H9 (cell line): Measurements from ENCODE around the gene GGCX. TPM values are rescaled to one million over a fixed set of nuclear protein-coding genes. Genes with fewer than 3 reads are reported as not detected.

ENCODE experiments used
- DNase-seq: peaks from one replicate; pipeline ENCODE4 v3.0.0-alpha.2; 2017
- H2AFZ ChIP-seq: one replicate; pipeline ENCODE4 v1.6.1; 2013; ENCODE audit warnings: mild to moderate bottlenecking, low read length, control low read depth, moderate library complexity
- H2AK5ac ChIP-seq: 2 replicates; pipeline ENCODE4 v1.6.1; 2013; ENCODE audit warnings: low read length, control low read depth, mixed read lengths; ENCODE audit not compliant: insufficient read length
- H2BK120ac ChIP-seq: one replicate; pipeline ENCODE4 v1.6.1; 2013; ENCODE audit warnings: low read depth, mild to moderate bottlenecking, low read length, control low read depth, inconsistent platforms; ENCODE audit not compliant: poor library complexity, severe bottlenecking
- H2BK12ac ChIP-seq: 2 replicates; pipeline ENCODE4 v1.6.1; 2013; ENCODE audit warnings: low read length, control low read depth, mixed read lengths, low read depth; ENCODE audit not compliant: insufficient read length
- H2BK15ac ChIP-seq: 2 replicates; pipeline ENCODE4 v1.6.1; 2013; ENCODE audit warnings: low read depth, low read length, control low read depth
- H2BK20ac ChIP-seq: one replicate; pipeline ENCODE4 v1.6.1; 2013; ENCODE audit warnings: low read depth, mild to moderate bottlenecking, low read length, control low read depth, inconsistent platforms; ENCODE audit not compliant: poor library complexity, severe bottlenecking
- H2BK5ac ChIP-seq: 2 replicates; pipeline ENCODE4 v1.6.1; 2013; ENCODE audit warnings: low read length, control low read depth, mixed read lengths; ENCODE audit not compliant: insufficient read length
- H3K14ac ChIP-seq: 2 replicates; pipeline ENCODE4 v1.6.1; 2013; ENCODE audit warnings: low read length, control low read depth; ENCODE audit not compliant: insufficient read depth
- H3K18ac ChIP-seq: 2 replicates; pipeline ENCODE4 v1.6.1; 2013; ENCODE audit warnings: low read depth, mild to moderate bottlenecking, mixed read lengths, low read length, control low read depth; ENCODE audit not compliant: insufficient read length
- H3K23ac ChIP-seq: 2 replicates; pipeline ENCODE4 v1.6.1; 2013; ENCODE audit warnings: low read length, control low read depth, mixed read lengths, low read depth; ENCODE audit not compliant: insufficient read length
- H3K23me2 ChIP-seq: 2 replicates; pipeline ENCODE4 v1.6.1; 2013; ENCODE audit warnings: low read depth, mild to moderate bottlenecking, mixed read lengths, low read length, control low read depth; ENCODE audit not compliant: insufficient read length, poor library complexity, severe bottlenecking
- H3K27ac ChIP-seq: 2 replicates; pipeline ENCODE4 v1.5.1; 2013; ENCODE audit warnings: low read length, control low read depth, mixed read lengths, low read depth; ENCODE audit not compliant: insufficient read length
- H3K27me3 ChIP-seq: 2 replicates; pipeline ENCODE4 v1.6.1; 2013; ENCODE audit warnings: low read length, control low read depth, inconsistent platforms; ENCODE audit not compliant: insufficient read depth
- H3K4ac ChIP-seq: 2 replicates; pipeline ENCODE4 v1.6.1; 2013; ENCODE audit warnings: low read depth, mild to moderate bottlenecking, control low read depth, inconsistent platforms, low read length, moderate library complexity
- H3K4me1 ChIP-seq: 2 replicates; pipeline ENCODE4 v1.6.1; 2013; ENCODE audit warnings: low read length, control low read depth, inconsistent platforms; ENCODE audit not compliant: insufficient read depth
- H3K4me2 ChIP-seq: 2 replicates; pipeline ENCODE4 v1.6.1; 2013; ENCODE audit warnings: low read length, control low read depth, mixed read lengths; ENCODE audit not compliant: insufficient read length, insufficient read depth
- H3K56ac ChIP-seq: 2 replicates; pipeline ENCODE4 v1.6.1; 2013; ENCODE audit warnings: low read depth, mild to moderate bottlenecking, mixed read lengths, low read length, control low read depth; ENCODE audit not compliant: insufficient read length
- H3K79me1 ChIP-seq: 2 replicates; pipeline ENCODE4 v1.6.1; 2013; ENCODE audit warnings: low read depth, mild to moderate bottlenecking, moderate library complexity, low read length, control low read depth, inconsistent platforms; ENCODE audit not compliant: insufficient read depth, poor library complexity, severe bottlenecking
- H3K79me2 ChIP-seq: 2 replicates; pipeline ENCODE4 v1.6.1; 2013; ENCODE audit warnings: low read length, control low read depth, inconsistent platforms; ENCODE audit not compliant: insufficient read depth
- H3K9ac ChIP-seq: 2 replicates; pipeline ENCODE4 v1.6.1; 2013; ENCODE audit warnings: low read length, control low read depth, mixed read lengths; ENCODE audit not compliant: insufficient read length; ENCODE audit errors: extremely low read depth
- H3K9me3 ChIP-seq: one replicate; pipeline ENCODE4 v1.6.1; 2013; ENCODE audit warnings: low read depth, low read length, inconsistent platforms; ENCODE audit not compliant: control insufficient read depth
- H3T11ph ChIP-seq: one replicate; pipeline ENCODE4 v1.6.1; 2013; ENCODE audit warnings: mild to moderate bottlenecking, low read length, control low read depth, inconsistent platforms
- H4K20me1 ChIP-seq: one replicate; pipeline ENCODE4 v1.6.1; 2013; ENCODE audit not compliant: control insufficient read depth, insufficient read length, insufficient read depth
- H4K5ac ChIP-seq: 2 replicates; pipeline ENCODE4 v1.6.1; 2013; ENCODE audit warnings: low read depth, mild to moderate bottlenecking, mixed read lengths, low read length, control low read depth; ENCODE audit not compliant: insufficient read length
- H4K8ac ChIP-seq: replicated peaks from 2 replicates; pipeline ENCODE4 v1.6.1; 2013; ENCODE audit warnings: low read length, control low read depth, mixed read lengths, low read depth; ENCODE audit not compliant: insufficient read length
- H4K91ac ChIP-seq: 2 replicates; pipeline ENCODE4 v1.6.1; 2013; ENCODE audit warnings: low read depth, mild to moderate bottlenecking, moderate library complexity, mixed read lengths, low read length, control low read depth; ENCODE audit not compliant: insufficient read length
- H3K27ac Mint-ChIP-seq, 3 experiments: 2 replicates in 2 of 3; 3 replicates in 1 of 3; pipeline ENCODE4 v1.8.0; 2020 to 2021; ENCODE audit warnings: mixed read lengths in 3 of 3, mild to moderate bottlenecking in 1 of 3, moderate library complexity in 1 of 3
- H3K27me3 Mint-ChIP-seq: 2 replicates; pipeline ENCODE4 v1.8.0; 2021; ENCODE audit warnings: low read depth, mild to moderate bottlenecking, moderate library complexity, mixed read lengths
- H3K36me3 Mint-ChIP-seq, 3 experiments: 2 replicates in 2 of 3; 3 replicates in 1 of 3; pipeline ENCODE4 v1.8.0; 2020 to 2021; ENCODE audit warnings: low read depth in 3 of 3, mixed read lengths in 3 of 3; ENCODE audit not compliant: insufficient read depth in 1 of 3
- H3K4me1 Mint-ChIP-seq, 2 experiments: 2 replicates each; pipeline ENCODE4 v1.8.0; 2020; ENCODE audit warnings: mixed read lengths in 2 of 2
- H3K4me3 Mint-ChIP-seq, 2 experiments: 2 replicates in 1 of 2; 3 replicates in 1 of 2; pipeline ENCODE4 v1.8.0; 2020 to 2021; ENCODE audit warnings: mild to moderate bottlenecking in 2 of 2, mixed read lengths in 2 of 2, moderate library complexity in 1 of 2
- H3K9me3 Mint-ChIP-seq, 2 experiments: 2 replicates in 1 of 2; 3 replicates in 1 of 2; pipeline ENCODE4 v1.8.0; 2020; ENCODE audit warnings: mild to moderate bottlenecking in 2 of 2, mixed read lengths in 2 of 2, moderate library complexity in 1 of 2
- WGBS: extraction: QIAGEN DNeasy Blood & Tissue Kit; methylation state at CpG from one replicate; pipeline ENCODE4 v1.1.7; 2013; ENCODE audit warnings: missing lambda C conversion rate, low lambda C conversion rate, mixed read lengths; ENCODE audit not compliant: insufficient read length; ENCODE audit errors: extremely low coverage; 5-methylcytosine and 5-hydroxymethylcytosine counted together
- total RNA-seq: library from RNA; stranded (reverse); gene quantifications from 2 replicates; pipeline ENCODE4 v1.2.1, GENCODE V29; 2021
- TF ChIP-seq, protein P1 (sequence below): fragments of 200-600 bp; sonication (generic); conservative IDR thresholded peaks from 3 replicates; pipeline ENCODE4 v1.8.0; 2021; ENCODE audit warnings: antibody characterized with exemption, mild to moderate bottlenecking

Gene GGCX
- total RNA-seq, 1 experiment from 2014 or later, result 32.9 TPM

GRCh38 chr2:85554980-85555612 is 6.2 kb downstream of the GGCX start:
- no peak overlapping the region for H2AK5ac ChIP-seq
- Mint-ChIP-seq H3K4me1 (peaks cover 4 to 5% of the 10 kb centered on the region in 2 experiments; a peak in 3 of 4 replicates), H3K9me3 (no peaks in the 10 kb centered on the region), H3K4me3 (no peak overlapping the region), H3K27ac (no peak overlapping the region), H3K27me3 (no peaks in the 10 kb centered on the region), H3K36me3 (peaks cover 23 to 62% (median 62%) of the 10 kb centered on the region in 3 experiments)
- H2BK12ac ChIP-seq, result no peak overlapping the region
- H3K18ac ChIP-seq, result no peak overlapping the region
- no peak overlapping the region for H3K14ac ChIP-seq
- H3K79me1 ChIP-seq, result no peaks in the 10 kb centered on the region
- H3K9me3 ChIP-seq, result no peaks in the 10 kb centered on the region
- H4K8ac ChIP-seq, result no peak overlapping the region
- H3K79me2 ChIP-seq, result peaks cover 3% of the 10 kb centered on the region; the same call in 1 of the 2 replicates
- no peak overlapping the region for H3K56ac ChIP-seq
- H3K27ac ChIP-seq, result no peak overlapping the region
- no peak overlapping the region for H2AFZ ChIP-seq
- H3K23me2 ChIP-seq, result no peaks in the 10 kb centered on the region
- no peak overlapping the region for H3K23ac ChIP-seq
- TF ChIP-seq, protein P1, sequence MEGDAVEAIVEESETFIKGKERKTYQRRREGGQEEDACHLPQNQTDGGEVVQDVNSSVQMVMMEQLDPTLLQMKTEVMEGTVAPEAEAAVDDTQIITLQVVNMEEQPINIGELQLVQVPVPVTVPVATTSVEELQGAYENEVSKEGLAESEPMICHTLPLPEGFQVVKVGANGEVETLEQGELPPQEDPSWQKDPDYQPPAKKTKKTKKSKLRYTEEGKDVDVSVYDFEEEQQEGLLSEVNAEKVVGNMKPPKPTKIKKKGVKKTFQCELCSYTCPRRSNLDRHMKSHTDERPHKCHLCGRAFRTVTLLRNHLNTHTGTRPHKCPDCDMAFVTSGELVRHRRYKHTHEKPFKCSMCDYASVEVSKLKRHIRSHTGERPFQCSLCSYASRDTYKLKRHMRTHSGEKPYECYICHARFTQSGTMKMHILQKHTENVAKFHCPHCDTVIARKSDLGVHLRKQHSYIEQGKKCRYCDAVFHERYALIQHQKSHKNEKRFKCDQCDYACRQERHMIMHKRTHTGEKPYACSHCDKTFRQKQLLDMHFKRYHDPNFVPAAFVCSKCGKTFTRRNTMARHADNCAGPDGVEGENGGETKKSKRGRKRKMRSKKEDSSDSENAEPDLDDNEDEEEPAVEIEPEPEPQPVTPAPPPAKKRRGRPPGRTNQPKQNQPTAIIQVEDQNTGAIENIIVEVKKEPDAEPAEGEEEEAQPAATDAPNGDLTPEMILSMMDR, result no peak
- no peaks in the 10 kb centered on the region for H3K4me1 ChIP-seq
- no peak overlapping the region for H2BK20ac ChIP-seq
- no peak overlapping the region for H3K4ac ChIP-seq
- H3K27me3 ChIP-seq, result no peaks in the 10 kb centered on the region
- H2BK15ac ChIP-seq, result no peak overlapping the region
- no peak overlapping the region for H2BK5ac ChIP-seq
- no CpG with 5 or more reads among the region's 3 CpGs for WGBS
- H2BK120ac ChIP-seq, result no peak overlapping the region
- no peak for DNase-seq
- H4K91ac ChIP-seq, result no peak overlapping the region
- H3K9ac ChIP-seq, result no peak overlapping the region
- H3T11ph ChIP-seq, result no peak overlapping the region
- H4K20me1 ChIP-seq, result no peaks in the 10 kb centered on the region
- no peak overlapping the region for H3K4me2 ChIP-seq
- no peak overlapping the region for H4K5ac ChIP-seq
